Muscle layer of duodenum (tissue), 2 donors: ENCODE results near the gene TACR2.

ENCODE experiments used
- H3K27ac ChIP-seq: one replicate; pipeline ENCODE4 v1.7.0; 2013; ENCODE audit warnings: mild to moderate bottlenecking, low read length
- H3K27me3 ChIP-seq: one replicate; pipeline ENCODE4 v1.7.0; 2013; ENCODE audit warnings: low read depth, mild to moderate bottlenecking, control low read depth, low read length
- H3K36me3 ChIP-seq, 2 donors: one replicate each; pipeline ENCODE4 v1.7.0; 2013; ENCODE audit warnings: low read length in 2 of 2, control low read depth in 1 of 2, mild to moderate bottlenecking in 1 of 2; ENCODE audit not compliant: insufficient read depth in 2 of 2, control insufficient read depth in 1 of 2
- H3K4me1 ChIP-seq, 2 donors: one replicate each; pipeline ENCODE4 v1.7.0; 2013; ENCODE audit warnings: low read length in 2 of 2, mild to moderate bottlenecking in 2 of 2, control low read depth in 1 of 2, moderate library complexity in 1 of 2; ENCODE audit not compliant: insufficient read depth in 2 of 2, control insufficient read depth in 1 of 2
- H3K4me3 ChIP-seq, 2 donors: one replicate each; pipeline ENCODE4 v1.7.0; 2013; ENCODE audit warnings: low read length in 2 of 2, low read depth in 1 of 2, mild to moderate bottlenecking in 1 of 2
- H3K9me3 ChIP-seq, 2 donors: one replicate each; pipeline ENCODE4 v1.7.0; 2013; ENCODE audit warnings: low read length in 2 of 2, control low read depth in 1 of 2, mild to moderate bottlenecking in 1 of 2; ENCODE audit not compliant: control insufficient read depth in 1 of 2
- donor health status: healthy.

TACR2 gene

DNA sequence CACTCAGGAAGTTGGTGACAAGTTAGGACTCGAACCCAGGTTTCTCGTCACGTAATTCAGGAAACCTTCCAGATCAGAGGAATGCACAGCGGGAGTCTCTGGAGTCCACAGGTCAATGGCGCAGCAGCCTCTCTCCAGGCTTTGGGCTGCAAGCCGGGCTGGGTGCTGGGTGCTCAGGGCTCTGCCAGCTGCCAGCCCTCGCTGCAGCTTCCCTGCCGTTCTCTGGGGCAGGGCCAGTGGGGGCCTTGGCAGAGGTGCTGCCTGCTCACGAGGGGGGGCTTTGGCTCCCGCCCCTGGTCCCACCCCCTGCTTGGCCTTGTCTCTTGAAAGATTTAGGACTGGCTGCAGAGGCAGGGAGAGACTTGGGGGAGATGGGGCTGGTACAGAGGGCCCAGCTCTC lies at the start of gene TACR2:
TACR2 (minus strand) TSS at position 224 of the 400 bp plus-strand sequence. CDS start 595 bp downstream, outside the sequence.
- Histone ChIP-seq H3K9me3 (no peaks in the 10 kb centered on the region), H3K36me3 (no peaks in the 10 kb centered on the region), H3K4me1 (peaks cover 0 to 26% of the 10 kb centered on the region in 2 donors), H3K27me3 (no peaks in the 10 kb centered on the region), H3K4me3 (peak within 1 kb of the TSS; percentile 60 to 70), H3K27ac (peak within 1 kb of the TSS; percentile 74)

DNA sequence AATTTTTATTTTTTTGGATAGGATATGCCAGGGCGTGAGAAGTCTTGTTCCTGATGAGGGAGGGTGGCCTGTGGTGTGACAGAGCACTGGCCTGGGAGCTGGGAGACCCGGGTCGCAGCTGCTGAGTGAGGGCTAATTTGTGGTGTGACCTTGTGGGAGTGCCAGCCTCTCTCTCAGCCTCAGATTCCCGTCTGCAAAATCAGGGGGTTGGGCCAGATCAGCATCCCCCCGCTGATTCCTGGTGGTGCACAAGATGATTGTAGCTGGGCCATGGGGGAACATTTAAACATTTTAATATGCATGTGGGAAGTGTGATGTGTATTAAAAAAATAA lies 49.4 kb upstream of the TACR2 start:
- no peak overlapping the region for H3K27ac ChIP-seq
- H3K4me3 ChIP-seq = no peak overlapping the region
- no peaks in the 10 kb centered on the region for H3K9me3 ChIP-seq
- peaks cover 10 to 63% of the 10 kb centered on the region in 2 donors for H3K4me1 ChIP-seq
- H3K27me3 ChIP-seq = no peaks in the 10 kb centered on the region
- H3K36me3 ChIP-seq = no peaks in the 10 kb centered on the region

DNA sequence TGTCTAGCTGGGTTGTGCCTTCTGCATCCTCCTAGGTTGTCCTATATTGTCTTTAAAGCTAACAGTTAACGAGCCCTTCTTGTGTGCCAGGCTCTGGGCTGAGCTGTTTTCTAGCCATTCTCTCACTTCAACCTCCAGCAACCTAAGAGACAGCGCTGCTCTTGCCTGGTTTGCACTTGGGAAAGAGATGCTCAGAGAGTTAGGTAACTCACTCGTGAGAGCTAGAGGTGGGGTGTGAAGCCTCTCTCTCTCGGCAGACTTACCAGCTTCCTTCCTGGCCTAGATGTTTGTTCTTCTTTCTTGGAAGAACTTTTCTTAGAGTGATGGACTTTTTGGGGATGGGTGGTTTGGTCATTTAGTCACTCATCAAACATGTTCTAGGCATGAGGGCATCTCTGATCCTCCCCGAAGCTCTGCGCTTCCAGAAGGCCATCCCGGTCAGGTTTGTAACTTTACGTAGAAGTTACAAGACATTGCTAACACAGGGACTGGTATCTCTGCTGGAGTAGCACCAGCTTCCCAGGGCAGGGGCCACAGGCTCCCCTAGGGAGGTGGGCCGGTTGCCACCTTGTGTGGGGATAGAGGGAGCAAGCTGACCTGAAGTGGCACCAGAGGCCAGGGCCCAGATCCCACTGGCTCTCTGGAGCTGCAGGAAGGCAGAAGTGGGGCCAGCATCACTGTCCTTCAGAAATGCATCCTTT lies 48.9 kb upstream of the TACR2 start:
- Histone ChIP-seq H3K27me3 (no peaks in the 10 kb centered on the region), H3K9me3 (no peaks in the 10 kb centered on the region), H3K36me3 (no peaks in the 10 kb centered on the region), H3K4me1 (peaks cover 15 to 63% of the 10 kb centered on the region in 2 donors), H3K4me3 (no peak overlapping the region), H3K27ac (peak overlapping the region; percentile 84)

DNA sequence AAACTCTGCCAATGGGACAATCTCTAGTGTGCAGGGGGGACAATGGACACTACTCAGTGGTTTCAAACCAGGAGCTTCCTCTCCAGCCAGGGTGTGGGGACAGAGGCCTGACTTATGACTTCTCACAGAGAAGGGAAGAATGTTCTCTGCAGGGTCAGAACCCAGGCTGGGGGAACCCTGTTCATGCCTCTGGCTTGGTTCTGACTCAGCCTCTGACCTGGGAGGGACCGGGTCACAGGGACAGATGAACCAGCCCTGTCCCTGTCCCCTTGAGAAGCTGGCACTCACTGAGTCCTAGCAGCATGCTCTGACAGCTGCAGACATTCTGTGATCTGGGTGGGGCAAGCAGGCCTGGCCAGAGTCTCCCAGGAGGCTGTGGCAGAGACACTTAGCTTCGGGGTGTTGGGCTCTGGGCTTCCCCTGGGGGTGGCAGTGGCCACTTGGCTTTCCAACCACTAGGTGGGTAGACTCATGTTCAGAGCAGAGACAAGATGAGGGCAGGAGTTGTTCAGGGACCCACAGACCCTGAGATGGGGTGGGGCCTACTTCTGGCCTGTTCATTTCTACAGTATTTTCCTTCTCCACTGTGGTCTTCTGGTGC lies 48.2 kb upstream of the TACR2 start:
- H3K27me3 ChIP-seq = no peaks in the 10 kb centered on the region
- peak overlapping the region; percentile 84 for H3K27ac ChIP-seq
- H3K36me3 ChIP-seq = no peaks in the 10 kb centered on the region
- H3K9me3 ChIP-seq = no peaks in the 10 kb centered on the region
- H3K4me3 ChIP-seq = no peak overlapping the region
- peaks cover 21 to 67% of the 10 kb centered on the region in 2 donors for H3K4me1 ChIP-seq

DNA sequence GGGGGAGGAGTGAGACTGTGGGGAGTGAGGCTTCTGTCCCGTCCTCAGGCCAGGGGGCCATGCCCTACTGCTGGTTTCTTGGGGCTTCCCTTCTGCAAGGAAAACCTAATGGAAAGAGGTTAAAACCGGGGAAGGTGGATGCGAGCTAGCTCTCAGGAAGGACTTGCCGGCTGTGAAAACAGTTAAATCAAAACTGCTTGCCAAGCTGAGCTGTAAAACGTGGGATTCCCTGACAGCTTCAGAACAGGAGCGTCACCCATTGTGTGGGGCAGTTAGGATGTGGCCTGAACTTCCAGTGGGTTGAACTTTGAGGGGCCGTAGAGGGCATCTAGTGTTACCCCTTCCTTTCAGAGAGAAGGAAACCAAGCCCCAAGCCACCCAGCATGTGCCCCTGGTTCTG lies 47.7 kb upstream of the TACR2 start:
- H3K36me3 ChIP-seq = no peaks in the 10 kb centered on the region
- H3K27ac ChIP-seq = peak overlapping the region; percentile 84
- H3K9me3 ChIP-seq = no peaks in the 10 kb centered on the region
- no peak overlapping the region for H3K4me3 ChIP-seq
- H3K4me1 ChIP-seq = peaks cover 26 to 72% of the 10 kb centered on the region in 2 donors
- H3K27me3 ChIP-seq = no peaks in the 10 kb centered on the region

DNA sequence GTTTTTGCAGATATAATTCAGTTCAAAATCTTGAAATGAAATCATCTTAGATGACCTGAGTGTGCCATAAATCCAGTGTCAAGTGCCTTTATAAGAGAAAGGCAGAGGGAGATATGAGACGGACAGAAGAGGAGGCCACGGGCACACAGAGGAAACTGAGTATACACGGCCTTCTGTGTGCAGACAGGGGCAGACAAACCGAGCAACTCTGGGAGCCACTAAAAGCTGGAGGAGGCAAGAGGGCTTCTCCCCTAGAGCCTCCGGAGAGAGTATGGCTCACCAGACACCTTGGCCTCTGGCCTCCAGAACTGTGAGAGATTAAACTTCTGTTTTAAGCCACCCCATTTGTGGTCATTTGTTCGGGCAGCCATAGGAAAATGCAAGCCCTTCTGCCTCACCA lies 47.2 kb upstream of the TACR2 start:
- Histone ChIP-seq H3K4me1 (peaks cover 26 to 72% of the 10 kb centered on the region in 2 donors), H3K4me3 (no peak overlapping the region), H3K36me3 (no peaks in the 10 kb centered on the region), H3K27ac (peak overlapping the region; percentile 84), H3K27me3 (no peaks in the 10 kb centered on the region), H3K9me3 (no peaks in the 10 kb centered on the region)

DNA sequence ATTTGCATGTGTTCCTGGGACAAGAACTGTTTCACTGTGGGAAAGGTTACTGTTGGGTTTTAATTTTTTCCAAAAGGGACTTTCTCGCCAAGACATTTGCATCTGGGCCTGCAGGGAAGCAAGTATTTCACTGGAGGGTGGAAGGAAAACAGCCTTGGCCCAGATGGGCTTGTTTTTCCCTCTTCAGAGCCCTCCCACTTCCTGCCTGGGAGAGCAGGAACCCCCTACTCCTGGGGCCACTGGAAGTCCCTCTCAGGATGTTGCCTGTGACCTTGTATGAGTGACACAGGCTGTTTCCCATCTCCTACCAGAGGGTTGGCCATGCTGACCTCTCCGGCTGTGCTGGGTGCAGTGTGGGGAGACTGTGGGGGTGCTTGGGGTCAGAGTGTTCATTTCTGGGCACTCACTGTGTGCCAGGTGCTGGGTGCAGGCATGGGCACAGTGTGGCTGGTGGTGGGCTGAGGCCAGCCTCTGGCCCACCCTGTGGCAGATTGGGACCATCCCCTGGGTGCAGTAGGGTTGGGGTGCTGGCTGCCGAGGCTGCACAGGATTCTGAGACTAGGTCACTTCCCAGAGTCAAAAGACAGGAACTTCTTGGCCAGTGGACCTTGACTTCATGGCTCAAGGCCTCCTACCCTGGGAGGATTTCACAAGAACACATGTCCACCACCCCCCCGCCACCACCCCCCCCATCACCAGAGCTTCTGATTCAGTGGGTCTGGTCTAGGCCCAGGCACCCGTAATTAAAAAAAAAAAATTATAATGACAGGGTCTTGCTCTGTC lies 44.7 kb upstream of the TACR2 start:
- no peak overlapping the region for H3K4me3 ChIP-seq
- H3K9me3 ChIP-seq = no peaks in the 10 kb centered on the region
- H3K4me1 ChIP-seq = peaks cover 38 to 70% of the 10 kb centered on the region in 2 donors
- H3K36me3 ChIP-seq = no peaks in the 10 kb centered on the region
- no peak overlapping the region for H3K27ac ChIP-seq
- H3K27me3 ChIP-seq = no peaks in the 10 kb centered on the region

DNA sequence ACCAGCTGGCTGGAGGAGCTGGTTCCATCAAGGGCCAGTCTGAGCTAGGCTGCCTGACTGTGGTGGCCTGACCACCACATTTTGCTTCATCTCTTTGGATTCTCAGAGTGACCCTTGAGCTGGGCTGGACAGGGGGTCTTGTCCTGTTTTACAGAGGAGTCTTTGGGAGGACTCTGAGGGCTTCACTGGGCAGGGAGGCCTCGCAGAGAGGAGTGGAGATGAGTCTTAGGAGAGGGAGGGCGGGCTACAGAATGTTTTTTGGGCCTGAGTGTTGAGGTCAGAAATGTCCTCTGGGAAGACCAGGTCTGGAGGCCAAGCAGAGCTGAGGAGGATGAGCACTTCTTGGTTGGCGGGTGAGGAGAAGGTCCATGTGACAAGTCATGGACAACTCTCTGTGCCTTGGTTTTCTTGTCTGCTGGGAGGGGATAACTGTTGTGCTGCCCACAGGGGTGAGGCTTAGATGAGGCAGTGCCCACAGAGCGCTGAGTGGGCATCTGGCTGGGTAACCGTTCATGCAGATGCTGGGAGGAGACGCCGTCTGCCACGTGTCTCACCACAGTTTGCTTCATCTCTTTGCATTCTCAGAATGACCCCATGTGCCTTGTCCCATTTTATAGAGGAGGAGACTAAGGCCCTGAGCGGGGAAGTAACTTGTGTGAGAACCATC lies 44.0 kb upstream of the TACR2 start:
- H3K36me3 ChIP-seq = no peaks in the 10 kb centered on the region
- no peaks in the 10 kb centered on the region for H3K27me3 ChIP-seq
- no peaks in the 10 kb centered on the region for H3K9me3 ChIP-seq
- H3K4me1 ChIP-seq = peaks cover 38 to 65% of the 10 kb centered on the region in 2 donors
- peak overlapping the region; percentile 77 for H3K27ac ChIP-seq
- H3K4me3 ChIP-seq = no peak overlapping the region

DNA sequence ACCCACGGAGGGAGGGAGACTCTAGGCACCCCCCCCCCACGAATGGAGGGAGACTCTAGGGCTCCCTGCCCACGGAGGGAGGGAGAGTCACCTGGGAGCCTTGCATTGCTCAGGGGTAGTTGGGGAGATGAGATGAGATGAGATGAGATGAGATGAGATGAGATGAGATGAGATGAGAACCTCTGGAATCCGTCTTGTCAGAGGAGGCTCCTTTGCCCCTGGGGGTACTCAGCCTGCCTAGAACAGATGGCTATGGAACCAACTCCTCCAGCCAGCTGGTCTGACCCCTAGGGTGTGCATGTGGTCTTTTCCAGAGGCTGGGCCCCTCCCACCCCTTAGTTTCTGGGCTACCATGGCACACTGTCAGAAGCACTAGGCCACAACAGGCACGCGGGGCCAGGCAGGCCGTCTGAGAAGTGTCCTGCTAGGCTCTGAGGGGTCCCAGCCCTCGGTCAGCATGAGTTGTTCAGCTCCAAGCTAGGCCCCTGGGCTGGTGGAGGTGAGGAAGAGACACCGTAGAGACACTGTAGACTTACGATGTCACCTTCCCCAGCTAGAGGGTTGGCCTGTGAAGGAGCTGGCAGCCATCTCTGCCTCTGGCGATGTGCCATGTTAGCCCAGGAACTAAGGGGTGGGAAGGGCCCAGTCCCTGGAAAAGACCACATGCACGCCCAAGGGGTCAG lies 43.3 kb upstream of the TACR2 start:
- Histone ChIP-seq H3K4me3 (no peak overlapping the region), H3K9me3 (no peaks in the 10 kb centered on the region), H3K27ac (peak overlapping the region; percentile 77), H3K27me3 (no peaks in the 10 kb centered on the region), H3K36me3 (no peaks in the 10 kb centered on the region), H3K4me1 (peaks cover 38 to 58% of the 10 kb centered on the region in 2 donors)

DNA sequence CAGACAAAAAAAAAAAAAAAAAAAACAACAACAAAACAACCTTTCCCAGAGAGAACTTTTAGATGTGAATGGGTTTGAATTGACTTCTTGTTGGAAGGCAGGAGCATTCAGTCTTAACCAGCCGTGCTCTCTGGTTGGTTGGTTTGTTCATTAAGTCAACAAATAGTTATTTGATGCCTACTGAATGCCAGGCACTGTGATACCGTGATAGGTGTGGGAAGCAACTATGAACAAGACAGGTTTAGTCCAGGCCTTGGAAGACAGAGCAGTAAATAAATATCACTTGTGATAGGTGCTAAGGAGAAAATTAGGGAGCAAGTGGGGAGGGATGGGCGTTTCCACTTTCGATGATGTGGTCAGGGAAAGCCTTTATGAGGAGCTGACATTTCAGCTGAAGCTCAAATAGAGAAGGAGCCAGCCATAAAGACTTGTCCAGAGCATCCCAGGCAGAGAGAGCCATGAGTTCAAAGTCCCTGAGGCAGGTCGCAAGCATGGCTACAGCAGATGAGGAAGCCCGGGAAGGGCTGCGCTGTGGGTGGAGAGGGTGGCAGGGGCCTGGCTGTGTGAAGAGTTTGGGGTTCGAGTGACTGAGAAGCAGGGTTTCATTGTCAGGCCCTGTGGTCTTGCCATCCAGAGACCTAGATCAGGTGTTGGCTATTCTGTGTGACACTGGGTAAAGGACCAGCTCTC lies 42.5 kb upstream of the TACR2 start:
- Histone ChIP-seq H3K9me3 (no peaks in the 10 kb centered on the region), H3K4me1 (peaks cover 32 to 51% of the 10 kb centered on the region in 2 donors)

More for the DNA sequence above, 42.5 kb upstream of the TACR2 start:
- H3K27me3 ChIP-seq = no peaks in the 10 kb centered on the region
- peak overlapping the region; percentile 77 for H3K27ac ChIP-seq
- no peaks in the 10 kb centered on the region for H3K36me3 ChIP-seq
- no peak overlapping the region for H3K4me3 ChIP-seq
